ENCODE results near the gene AMIGO1.

Gene AMIGO1

DNA sequence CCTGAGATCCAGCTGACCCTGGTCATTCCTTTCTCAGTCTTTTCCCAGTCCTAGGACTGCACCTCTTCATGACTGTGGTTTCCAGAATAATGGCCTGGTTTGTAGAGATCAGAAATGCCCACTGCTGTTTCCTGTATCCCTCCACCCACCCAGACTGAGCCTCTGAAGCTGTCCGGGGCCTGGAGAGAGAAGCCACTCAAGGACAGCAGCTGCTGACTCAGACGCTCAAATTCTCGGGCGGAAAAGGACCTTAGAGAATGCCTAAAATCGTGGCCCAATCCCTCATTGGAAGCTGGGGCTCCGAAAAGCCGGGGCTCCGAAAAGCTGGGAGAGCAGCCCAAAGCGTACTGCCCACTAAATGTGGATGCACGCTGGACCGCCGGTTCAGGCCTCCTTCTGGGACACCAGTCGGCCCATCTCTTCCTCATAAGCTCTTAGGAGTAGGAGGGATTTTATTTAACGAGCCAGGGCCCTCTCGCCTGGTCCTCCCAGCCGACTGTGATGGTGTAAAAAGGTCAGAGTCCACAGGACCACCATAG is 22.4 kb upstream of the AMIGO1 start:
- no peak for DNase-seq

DNA sequence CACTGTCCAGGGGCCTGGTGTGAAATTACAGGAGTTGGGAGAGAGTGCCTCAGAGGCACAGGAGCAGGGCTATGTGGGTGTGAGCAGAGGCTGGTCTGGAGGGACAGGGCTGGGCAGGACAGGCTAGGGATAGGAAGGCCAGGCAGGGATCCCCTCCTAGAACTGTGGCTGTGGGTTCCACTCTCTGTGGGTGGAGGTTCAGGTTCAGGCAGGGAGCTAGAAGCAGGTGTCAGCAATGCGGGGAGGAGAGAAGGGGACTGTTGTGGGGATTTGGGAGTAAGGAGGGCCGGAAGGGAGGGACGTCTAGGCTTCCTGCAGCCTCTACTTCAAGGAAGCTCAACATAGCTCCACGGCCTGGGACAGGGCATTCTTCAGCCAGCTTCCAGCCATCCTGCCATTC is 21.9 kb upstream of the AMIGO1 start:
- no peak for DNase-seq

DNA sequence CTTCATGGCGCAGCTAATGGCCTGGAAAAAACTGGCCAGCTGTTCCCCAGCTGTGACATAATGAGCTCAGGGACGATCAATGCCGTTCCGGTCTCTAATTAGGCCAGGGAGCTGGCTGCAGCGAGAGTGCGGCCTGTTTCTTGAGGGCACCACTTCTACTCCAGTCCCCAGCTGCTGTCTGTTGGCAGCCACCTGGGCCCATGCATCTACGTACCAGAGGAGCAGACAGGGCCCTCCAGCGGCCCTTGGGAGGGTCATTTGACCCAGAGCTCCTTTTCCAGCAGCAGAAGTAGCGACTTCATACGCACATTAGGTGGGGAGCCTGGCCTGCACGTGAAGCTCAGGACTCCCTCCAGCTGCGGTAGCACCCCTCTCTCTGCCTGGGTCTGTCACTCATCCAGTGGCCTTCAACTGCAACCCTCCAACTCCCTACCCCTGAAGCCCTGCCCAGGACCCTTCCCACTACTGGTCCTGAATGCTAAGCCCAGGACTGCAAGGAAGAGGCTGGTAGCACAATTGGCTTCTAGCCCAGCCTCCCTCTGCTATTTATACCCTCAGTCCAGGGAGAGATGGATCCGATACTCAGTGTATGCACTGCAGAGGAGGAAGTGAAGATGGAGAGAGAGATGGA is 21.0 kb upstream of the AMIGO1 start:
- peak; percentile 32 for DNase-seq

DNA sequence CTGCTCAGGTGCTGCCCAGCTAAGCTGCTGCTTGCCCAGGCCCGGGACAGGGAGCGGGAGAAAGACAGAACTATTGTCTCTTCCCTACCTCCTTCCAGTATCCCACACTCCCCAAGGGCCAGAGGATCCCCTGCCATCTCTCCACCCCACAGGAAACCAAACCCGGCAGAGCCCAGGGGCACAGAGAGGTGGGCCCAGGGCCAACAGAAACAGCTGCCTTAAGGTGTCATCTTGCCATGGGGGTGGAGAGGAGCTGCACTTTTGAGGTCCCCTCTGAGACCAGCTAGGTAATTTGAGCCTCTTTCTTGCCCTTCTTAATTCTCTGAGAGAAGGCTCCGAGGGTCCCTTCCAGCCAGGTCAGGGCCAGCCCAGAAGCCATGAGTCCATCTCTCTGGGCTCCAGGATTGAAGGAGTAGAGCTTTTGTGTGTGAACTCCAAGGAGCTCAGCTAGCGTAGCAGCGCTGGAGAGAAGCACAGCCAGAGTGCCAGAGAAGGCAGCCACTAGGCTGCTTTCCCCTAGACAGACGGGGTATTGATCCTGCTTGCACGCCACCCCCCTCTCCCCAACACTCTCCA is 20.4 kb upstream of the AMIGO1 start:
- DNase-seq = no peak

DNA sequence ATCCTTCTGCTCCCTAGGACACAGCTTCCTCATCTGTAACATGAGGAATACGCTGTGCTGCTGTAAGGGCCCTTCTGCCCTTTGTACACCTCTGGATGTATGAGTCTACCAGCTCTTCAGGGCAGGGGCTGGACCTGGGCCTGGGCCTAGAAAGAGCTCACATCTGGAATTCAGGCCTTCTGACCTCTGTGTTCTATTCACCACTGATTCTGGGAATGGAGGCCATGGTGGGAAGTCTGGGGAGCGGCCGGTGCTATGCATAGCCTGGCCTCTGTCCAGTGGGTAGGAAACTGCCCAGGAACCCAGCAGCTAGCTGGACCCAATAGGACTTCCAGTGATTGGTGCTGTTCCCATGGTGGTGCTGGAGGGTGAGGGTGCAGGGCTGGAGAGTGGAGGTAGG is 19.2 kb upstream of the AMIGO1 start:
- no peak for DNase-seq

DNA sequence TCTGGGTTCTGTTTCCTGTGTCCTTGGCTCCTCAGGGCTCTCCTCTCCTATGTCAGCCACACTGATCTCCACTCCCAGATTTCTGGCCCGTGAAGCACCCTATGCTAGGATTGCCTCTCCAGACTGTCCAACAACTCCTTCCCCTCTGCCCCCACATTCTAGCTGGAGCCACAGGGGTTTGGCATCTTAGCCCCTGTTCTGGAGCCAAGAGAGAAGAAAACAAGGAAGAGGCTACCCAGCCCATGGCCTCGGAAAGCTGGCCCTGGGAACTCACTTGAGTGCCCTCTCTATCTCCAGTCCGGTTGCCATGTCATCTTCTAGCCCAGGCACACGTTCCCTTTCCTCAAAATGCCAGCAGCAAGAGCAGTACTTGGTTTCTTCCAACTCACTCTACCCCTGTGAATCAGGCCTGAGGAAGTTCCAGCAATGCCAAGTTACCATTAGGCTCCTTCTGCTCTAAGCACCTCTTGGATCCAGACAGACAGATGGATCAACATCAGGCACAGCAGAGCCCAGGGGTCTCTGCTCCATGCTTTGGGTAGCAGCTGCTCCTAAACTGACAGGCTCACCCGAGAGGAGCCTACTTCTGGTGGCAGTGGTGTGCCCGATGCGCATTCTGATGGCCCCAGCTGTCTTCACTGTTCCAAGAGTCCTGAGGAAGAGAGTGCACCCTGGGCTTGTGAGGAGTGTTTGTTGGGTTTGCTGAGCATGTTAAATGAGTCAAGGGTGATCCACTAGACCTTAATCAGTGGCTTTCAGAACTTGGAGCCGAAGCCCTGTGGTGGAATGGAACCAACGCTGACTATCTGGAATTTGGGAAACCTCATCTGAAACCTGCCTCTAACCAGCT is 18.5 kb upstream of the AMIGO1 start:
- no peak for DNase-seq

DNA sequence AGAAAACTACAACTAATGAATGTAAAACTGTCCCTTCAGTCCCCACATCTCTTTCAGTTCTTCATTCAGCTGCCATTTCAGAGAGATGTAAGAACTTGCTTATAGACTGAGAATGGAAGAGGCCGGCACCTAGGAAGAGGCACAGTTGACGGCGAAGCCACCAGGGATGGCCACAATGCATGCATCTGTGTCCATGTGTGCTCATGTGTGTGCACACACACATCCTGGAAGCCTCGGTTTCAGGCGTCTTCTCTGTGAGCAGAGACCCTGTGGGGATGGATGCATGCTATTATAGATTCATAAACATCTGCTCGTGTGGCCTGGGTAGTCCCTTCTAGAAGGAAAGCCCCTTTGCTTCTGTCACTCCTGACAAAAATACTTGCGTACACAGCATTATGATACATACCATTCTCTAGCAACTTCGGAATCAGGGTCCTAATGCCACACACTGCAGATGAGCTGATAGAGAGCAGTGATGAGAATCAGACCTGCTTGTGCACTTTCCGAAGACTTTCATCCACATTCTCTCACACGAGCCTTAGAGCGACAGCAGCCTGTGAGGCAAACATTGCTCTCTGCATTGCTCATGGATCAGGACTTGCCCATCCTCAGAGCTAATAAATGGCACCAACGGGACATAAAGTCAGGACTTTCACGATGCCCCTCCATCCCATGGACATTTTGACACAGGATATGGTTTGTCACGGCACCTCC is 17.7 kb upstream of the AMIGO1 start:
- no peak for DNase-seq

DNA sequence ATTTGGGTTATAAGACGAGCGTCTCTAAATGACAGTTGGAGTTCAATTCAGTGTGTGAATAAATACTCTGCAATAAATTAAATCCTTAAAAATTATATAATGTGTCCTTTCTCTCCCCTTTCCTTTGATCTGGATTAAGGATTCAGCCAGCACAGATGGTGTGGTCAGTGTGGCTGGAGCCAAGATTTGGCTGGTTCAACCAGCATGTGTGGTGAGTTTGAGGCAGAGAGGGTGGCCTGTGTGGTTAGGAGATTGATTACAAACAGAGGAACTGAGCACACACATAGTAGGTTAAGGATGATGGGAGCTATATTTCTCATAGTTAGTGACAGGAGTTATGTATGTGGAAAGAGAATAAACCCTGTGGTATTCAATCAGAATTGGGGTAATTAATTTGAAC is 14.2 kb upstream of the AMIGO1 start:
- no peak for DNase-seq

DNA sequence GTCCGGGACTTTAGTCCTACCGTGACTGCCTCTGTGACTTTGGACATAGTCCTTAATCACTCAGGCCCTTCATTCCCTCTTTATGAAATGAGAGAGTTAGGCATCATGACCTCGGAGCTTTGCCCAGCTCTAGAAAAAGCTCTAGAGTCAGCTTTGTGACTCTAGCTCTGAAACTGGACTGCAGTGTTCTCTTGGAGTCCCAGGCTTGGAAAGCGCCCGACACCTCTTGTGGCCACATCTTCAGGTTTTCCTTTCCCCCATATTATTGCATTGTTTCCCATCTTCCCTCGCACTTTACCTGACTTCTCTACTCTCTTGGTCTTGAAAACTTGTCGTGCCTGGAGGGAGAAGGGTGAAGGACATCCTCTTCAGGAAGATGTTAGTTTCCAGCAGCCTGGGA is 12.5 kb upstream of the AMIGO1 start:
- no peak for DNase-seq

DNA sequence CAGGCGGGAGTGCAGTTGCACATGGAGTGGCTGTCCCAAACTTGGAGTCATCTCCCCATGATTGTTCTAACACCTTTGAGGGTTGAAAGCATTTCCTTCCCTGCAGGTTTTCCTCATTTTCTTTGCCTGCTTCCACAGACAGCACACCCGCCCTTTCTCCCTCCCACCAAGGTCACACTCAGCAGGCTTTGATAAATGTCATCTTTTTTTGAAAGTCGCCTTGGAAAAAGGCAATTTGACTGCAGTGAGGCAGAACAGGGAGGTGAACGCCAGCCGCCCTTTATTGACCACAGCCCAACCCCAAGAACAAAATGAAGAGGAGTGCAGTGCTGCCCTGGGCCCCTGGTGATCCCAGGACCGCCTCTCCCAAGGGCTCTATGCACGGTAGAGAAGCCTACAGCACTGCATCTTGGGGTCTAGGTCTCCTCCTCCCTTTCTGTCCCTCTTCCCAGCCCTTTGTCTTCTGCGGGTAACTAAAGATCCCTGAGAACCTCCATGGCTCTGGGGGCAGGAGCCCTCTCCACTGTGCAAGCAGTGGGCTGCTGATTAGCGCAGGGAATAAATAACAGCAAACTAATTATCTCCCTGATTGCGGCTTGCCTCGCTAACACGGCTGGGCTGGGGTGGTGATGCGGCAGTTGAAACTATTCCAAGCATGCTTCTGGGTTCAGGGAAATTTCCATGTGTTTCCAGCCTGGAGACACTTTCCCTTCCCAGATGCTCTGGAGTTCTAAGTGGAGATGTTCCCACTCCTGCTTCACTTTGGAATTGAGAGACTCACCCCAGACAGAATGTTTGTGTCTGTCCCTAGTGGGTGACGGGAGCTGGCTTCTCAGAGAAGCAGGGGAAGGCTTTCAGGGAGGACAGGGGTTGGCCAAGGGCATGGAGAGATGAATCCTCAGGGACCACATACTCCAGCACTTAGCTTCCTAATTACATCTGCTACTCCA is 11.8 kb upstream of the AMIGO1 start:
- no peak for DNase-seq

DNA sequence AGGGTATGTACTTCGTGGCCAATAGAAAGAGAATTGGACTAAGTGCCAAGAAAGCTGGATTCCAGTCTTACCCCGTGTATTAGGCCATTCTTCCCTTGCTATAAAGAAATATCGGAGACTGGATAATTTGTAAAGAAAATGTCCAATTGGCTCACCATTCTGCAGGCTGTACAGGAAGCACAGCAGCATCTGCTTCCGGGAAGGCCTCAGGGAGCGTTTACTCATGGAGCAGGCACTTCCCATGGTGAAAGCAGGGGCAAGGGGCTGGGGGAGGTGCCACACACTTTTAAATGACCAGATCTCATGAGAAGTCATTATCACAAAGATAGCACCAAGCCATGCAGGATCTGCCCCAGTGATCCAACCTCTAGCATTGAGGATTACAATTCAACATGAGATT is 7.8 kb upstream of the AMIGO1 start:
- no peak for DNase-seq

DNA sequence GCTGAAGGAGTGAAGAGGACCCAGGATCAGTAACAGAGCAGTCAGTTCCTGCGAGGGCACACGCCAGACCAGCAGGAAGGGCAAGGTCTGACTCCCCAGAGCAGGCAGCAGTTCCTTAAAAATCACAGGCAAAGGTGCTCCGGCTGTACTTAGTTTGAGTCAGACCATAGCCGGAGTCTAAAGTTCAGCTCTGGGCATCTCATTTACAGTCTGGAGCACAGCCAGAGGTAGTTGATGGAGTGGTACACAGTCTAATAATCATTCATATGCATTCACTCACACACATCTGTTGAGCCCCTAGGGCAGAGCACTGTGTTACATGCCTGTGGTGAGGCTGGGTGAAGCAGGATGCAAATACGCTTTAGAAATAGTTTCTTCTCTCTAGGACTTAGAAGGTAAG is 7.3 kb upstream of the AMIGO1 start:
- no peak for DNase-seq

DNA sequence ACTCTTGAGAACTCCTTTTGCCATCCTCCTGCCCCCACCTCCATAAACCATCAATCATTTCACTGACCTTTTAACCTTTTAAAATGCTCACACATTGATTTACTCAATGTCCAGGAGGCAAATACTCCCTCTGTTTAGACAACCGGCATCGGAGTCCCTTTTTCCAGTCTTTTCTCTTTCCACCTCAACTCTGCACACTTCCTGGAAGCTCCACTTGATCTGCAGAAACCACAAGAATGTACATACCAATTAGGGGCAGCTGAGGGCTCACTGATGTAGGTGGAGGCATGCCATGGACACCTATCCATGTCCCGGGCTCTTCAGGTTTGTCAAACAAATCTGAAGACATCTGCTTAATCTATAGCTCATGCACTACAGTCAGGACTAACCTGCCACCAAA is 5.3 kb upstream of the AMIGO1 start:
- DNase-seq = no peak

DNA sequence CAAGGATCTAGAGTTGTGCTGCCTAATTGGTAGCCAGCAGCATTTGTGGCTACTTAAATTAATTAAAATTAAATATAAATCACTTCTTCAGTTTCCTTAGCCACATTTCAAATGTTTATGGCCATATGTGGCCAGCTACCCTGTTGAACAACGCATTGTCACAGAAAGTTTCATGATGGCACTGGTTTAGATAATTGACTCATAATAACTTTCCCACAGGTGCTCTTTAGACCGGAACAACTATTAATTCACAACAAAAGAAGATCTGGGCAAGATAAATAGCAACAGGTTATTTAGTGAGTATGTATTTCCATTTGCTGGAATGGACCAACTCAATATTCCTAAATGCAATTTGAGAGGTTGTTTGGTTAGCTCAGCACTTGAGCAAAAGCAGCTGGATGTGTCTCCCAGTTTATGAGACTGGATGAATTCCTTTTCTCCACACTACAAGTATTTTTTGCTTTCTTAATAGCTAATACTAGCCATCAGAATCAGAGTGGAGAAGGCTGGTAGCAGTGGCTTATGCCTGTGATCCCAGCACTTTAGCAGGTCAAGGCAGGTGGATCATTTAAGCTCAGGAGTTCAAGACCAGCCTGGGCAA is 3.7 kb upstream of the AMIGO1 start:
- DNase-seq = no peak

DNA sequence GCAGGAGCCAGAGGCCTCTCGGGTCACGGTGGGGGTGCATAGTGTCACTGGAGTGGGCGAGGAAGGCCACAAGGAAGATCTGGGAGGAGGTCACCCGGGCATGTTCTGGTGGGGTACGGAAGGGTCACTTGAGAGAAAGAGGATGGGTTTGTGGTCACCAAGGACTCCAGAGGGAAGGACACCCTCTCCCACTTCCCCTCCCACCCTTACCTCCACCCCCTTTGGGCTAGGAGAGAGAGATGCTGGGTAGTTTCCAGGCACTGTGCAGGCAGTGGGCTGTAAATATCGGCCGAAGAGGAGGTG is 703 bp downstream of the AMIGO1 start:
- no peak for DNase-seq

DNA sequence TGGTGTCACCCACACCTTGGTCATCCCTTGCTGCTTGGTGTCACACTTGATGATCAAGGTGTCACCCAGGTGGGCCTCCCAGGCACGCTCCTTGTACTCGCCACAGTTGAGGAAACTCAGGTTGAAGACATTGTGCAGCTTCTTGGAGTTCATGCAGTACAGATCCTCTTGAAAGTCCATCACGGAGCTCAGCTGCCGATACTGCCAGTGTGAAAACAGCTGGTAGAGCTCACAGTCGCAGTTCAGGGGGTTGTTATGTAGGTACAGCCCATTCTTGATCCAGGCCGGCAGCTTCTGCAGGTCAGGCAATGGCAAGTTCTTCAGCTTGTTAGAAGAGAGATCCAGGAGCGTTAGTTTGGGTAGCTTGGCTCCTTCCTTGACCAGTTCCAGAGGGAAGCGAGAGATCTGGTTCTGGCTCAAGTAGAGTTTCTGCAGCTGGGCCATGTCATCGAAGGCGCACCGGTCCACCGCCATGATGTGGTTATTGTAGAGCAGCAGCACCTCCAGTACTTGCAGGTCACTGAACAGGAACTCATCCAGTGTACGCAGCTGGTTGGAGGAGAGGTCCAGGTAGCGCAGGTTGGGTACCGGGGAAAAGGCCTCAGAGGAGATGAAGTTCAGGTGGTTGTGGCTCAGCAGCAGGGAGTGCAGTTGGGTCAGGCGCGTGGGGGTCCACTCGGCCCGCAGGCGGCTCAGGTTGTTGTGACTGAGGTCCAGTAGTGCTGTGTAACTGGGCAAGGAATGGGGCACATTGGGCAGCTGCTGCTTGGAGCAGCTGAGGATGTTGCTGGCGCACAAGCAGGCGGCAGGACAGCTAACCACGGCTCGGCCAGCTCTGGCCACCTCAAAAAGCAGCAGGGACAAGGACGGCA is 1.3 kb downstream of the AMIGO1 start:
- no peak for DNase-seq

DNA sequence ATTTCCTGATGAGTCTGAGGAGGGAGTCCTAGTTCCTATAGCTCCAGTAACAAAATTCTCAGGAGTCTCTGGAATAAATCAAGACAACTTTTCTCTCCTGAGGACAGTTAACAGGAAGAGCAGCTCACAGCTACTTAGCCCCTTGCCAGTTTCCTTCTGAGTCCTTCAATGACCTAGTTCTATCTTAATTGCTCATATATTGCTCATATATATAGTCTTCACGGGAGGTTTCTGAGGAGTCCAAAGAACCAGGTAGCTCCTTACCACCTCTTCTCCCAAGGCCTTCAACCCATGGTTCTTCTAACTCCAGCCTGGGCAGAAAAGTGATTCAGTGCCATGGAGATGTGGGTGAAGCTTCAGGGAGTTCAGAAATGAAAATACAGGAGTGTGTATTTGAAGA is 4.6 kb downstream of the AMIGO1 start:
- DNase-seq = no peak

DNA sequence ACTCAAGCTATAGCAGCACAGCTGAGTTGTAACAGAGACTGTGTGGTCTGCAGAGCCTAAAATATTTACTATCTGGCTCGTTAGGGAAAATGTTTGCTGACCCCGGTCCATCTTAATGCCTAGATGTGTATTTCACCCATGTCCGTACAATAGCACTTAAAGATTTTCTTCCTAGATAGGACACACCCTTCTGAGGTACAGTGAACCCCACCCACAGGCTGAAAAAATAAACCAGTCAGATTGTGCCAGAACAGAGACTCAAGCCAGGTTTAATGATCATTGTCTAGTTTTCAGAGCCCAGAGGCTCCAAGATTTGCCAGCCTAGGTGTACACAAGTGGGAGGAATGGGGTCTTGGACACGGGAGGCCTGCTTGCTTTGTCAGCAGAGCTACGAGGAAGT is 5.6 kb downstream of the AMIGO1 start:
- no peak for DNase-seq

DNA sequence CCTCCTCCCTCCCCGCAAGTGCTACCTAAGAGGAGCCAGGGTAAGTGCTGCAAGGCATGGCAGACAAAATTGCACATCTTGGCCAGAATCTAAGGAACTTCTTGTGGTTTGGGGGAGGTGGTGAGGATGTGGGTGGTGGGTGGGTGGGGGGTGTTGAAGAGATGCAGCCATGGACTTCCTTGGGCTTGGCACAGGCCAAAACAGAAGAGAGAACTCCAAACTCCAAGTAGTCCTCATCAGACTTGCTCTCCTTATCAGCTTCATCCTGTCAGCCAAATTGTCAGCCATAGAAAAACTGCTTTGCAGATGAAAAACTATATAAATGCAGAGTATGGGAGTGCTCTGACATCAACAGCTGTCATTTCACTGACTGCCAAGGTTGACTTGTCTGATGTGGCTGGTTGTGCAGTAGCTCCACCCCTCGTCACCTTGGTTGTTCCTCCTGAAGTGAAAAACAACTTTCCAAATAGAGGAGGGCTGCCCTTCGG is 7.1 kb downstream of the AMIGO1 start:
- no peak for DNase-seq

DNA sequence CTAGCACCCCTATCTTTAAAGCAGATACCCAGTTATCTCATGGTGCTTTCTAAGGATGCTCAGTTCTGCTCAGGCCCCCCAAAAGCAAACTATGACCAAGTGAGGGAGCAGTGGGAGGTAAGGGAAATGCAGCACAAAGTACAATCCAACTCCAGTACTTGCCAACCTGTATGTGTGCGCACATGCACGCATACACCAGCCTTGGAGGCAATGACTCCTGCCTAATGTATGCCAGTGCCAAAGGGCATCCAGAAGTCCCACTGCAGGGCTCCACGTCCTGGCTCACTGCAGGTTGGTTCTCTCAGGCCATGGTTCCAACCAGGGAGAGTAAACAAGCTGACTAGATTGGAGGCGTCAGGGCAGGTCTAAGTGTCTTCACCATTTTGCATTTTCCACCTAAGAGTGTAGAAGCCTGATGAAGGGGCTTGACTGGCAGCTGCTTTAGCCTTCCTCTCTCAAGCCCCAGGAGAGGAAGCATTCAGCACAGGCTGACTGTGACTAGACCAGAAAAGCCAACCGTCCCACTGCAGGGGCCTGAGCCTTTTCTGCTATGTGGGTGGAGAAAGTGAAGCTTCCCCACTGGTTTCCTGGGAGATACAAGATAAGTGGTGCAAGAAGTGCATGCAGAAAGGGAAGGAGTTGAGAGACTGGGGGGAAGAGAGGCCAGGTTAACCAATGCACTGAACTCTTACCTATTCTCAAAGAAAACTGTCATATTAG is 7.7 kb downstream of the AMIGO1 start:
- DNase-seq = no peak

Data from NCI-H510A (cell line).